HG02852 (cell line): Measurements from ENCODE around the gene LMAN1L.
"Not testable (repeated sequence)": the region's sequence is repeated elsewhere in the genome, so short reads cannot be mapped to it uniquely, and the experiment has no call there.

Experiments
- ATAC-seq: cut with Tn5 transposase; IDR thresholded peaks from one replicate; pipeline ENCODE4 v1.9.1; 2021; ENCODE audit warnings: mild to moderate bottlenecking, moderate library complexity; ENCODE audit not compliant: unreplicated experiment

LMAN1L gene

DNA sequence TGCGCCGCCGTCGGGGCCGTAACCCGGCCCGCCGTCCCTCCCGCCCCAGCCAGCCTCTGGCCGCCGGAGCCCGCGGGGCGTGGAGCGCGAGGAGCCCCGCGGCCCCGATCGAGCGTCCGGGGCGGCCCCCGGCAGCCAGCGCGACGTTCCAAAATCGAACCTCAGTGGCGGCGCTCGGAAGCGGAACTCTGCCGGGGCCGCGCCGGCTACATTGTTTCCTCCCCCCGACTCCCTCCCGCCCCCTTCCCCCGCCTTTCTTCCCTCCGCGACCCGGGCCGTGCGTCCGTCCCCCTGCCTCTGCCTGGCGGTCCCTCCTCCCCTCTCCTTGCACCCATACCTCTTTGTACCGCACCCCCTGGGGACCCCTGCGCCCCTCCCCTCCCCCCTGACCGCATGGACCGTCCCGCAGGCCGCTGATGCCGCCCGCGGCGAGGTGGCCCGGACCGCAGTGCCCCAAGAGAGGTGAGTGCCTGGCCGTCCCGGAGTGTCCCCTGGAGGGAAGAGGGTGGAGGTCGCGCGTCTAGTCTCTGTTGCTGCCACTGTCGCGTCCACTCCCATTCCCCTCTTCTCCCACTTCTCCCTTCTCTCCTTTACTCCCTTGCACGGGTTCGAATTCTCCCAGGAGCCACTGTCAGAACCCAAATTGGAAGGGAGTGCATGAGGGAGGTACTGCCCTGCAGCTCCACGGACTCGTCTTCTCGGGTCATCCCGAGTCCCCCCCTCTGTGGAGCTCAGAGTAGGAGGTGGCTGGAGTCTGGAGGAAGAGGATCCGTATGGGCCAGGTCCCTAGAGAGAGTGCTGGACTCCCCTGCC, 30.2 kb upstream of the LMAN1L start:
- peak; percentile 14 for ATAC-seq

DNA sequence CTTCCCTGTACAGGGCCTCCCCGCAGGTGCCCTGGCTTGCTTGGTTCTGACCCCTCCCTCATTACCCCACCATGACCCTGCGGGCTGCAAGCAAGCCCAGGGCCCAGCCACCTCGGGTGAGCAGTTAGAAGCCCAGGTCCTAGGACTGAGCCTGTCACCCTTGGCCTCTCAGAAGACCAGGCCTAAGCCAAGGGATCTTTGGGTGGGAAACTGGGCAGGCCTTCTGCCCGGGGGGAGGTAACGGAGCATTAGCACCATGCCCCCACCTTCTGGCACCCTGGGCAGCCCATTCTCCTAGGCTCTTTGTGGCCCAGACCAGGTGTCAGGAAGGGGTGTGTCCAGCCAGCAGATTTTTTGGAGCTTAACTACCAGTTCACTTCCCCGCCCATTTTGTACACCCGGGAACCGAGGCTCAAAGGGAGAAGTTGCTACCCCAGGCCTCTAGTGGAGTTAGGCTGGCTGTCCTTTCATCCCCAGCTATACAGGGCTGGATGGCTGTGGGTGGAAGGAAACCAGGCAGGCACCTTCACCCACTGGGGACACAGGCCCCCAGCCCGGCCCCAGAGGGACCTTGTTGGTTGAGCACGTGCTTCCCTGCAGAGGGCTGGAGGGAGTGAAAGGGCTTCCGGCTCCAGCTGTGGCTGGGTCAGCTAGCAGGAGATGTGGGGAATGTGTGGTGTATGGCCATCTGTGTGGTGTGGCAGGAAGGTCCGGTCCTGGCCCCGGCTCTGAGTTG, 29.4 kb upstream of the LMAN1L start:
- no peak for ATAC-seq

GRCh38 chr15:74783808-74784175, 28.8 kb upstream of the LMAN1L start:
- ATAC-seq, result no peak

GRCh38 chr15:74784426-74785193, 28.0 kb upstream of the LMAN1L start:
- ATAC-seq, result no peak

DNA sequence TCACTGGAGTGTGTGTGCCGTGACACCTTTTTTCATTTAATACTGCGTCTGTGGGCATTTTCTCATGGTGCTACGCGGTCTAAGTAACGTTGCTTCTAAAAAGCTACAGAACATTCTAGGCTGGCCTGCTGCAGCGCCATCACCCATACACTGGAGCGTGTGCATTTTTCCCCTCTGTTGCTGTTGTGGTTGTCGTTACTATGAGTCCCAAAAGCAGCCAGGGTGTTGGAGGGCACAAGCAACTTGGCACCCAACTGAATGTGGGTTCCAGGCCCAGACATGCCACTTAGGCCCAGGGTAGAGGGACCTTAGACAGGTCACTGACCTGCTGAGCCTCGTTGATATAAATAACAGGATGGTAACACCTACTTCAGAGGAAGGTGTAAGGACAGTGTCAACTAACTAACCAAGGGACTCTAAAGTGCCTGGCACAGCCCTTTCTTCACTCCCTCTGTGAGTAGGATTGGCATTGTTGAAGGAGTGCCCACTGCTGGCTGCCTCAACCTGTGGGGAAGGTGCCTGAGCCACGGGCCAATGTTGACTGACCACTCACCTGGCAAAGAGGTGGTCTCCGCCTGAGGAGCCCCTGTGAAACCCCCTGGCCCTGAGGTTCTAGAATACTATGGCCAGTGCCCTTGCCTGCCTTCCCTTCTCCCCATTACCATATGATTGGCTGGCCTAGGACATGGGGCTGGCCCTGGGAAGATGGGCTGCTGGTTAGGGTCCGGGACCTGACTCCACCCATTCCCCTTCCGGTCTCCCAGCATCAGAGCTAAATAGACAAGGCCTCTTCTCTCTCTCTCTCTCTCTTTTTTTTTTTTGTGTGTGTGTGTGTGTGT, 27.2 kb upstream of the LMAN1L start:
- no peak for ATAC-seq

DNA sequence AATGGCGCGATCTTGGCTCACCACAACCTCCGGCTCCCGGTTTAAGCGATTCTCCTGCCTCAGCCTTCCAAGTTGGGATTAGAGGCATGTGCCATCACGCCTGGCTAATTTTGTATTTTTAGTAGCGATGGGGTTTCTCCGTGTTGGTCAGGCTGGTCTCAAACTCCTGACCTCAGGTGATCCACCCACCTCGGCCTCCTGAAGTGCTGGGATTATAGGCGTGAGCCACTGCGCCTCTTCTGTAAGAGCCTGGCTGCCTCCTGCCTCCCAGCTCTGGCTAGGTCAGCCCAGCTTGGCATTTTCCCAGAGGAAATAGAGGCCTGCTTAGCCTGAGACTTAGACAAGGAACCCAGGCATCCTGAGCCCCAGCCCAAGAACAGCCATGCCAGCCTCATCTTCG, 26.6 kb upstream of the LMAN1L start:
- not testable (repeated sequence) for ATAC-seq

DNA sequence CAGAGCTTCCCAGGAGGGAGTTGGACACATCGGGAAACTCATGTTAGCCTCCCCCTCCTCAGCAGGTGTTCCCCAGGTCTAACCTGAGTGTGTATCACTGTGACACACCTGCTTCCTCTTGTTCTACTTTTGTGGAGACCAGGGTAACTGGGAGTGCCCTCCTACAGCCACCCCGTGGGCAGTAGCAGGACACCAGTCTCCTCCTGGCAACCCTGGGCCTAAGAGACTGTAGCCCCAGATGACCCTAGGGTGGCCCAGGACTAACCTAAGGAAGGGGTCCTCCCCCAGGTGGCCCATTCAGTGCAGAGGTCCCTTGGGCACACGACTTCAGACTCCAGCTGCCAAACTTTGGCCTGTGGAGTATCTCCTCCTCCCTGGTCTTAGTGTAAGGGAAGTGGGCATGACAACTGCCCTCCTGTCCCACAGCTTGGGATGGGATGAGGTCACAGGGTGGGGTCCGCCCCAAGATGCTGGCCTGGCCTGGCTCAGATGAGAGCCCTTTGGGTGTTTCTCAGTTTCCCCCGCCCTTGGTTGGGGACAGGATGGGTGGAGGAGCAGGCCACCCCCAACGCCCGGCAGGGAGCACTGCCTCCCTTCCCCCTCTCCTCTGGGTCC, 26.0 kb upstream of the LMAN1L start:
- no peak for ATAC-seq

GRCh38 chr15:74787251-74788041, 25.2 kb upstream of the LMAN1L start:
- peak; percentile 46 for ATAC-seq

GRCh38 chr15:74788042-74788682, 24.5 kb upstream of the LMAN1L start:
- ATAC-seq, result no peak

- peak; percentile 26 for ATAC-seq
These were observed 23.9 kb upstream of the LMAN1L start for GRCh38 chr15:74788683-74789151.

GRCh38 chr15:74789171-74789631, 23.4 kb upstream of the LMAN1L start:
- ATAC-seq, result no peak

DNA sequence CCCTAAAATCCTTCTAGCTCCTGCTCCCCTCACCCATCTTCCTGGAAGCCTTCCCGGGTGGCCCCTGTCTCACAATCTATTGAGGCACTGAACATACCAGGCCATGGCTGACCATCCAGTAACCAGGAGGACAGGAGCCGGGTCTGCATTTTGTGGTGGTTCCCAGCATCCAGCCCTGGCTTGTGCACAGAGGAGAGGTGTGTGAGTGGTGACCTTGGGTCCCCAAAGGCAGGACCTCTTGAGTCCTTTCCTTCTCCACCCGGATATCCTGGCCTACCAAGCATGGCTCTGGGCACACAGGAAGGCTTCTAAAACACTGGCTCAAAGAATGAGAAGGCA, 22.9 kb upstream of the LMAN1L start:
- ATAC-seq, result no peak

GRCh38 chr15:74790080-74790916, 22.3 kb upstream of the LMAN1L start:
- ATAC-seq, result no peak

- no peak for ATAC-seq
These were observed 21.6 kb upstream of the LMAN1L start for GRCh38 chr15:74791007-74791406.

- ATAC-seq, result no peak
These were observed 21.0 kb upstream of the LMAN1L start for GRCh38 chr15:74791667-74792066.

GRCh38 chr15:74792227-74793016, 20.2 kb upstream of the LMAN1L start:
- no peak for ATAC-seq
